GM20000 (cell line): ENCODE data around the gene TMTC3.
"Not testable (repeated sequence)": the region's sequence is repeated elsewhere in the genome, so short reads cannot be mapped to it uniquely, and the experiment has no call there.

Experiments used
- DNase-seq: peaks from one replicate; pipeline ENCODE4 v3.0.0; 2012; ENCODE audit warnings: low spot score
- TF ChIP-seq, protein P1 (sequence below): IDR thresholded peaks from 2 replicates; pipeline ENCODE4 v1.5.1; 2012; ENCODE audit warnings: mild to moderate bottlenecking, control low read depth; ENCODE audit errors: extremely low read depth, missing control alignments

Gene TMTC3

DNA sequence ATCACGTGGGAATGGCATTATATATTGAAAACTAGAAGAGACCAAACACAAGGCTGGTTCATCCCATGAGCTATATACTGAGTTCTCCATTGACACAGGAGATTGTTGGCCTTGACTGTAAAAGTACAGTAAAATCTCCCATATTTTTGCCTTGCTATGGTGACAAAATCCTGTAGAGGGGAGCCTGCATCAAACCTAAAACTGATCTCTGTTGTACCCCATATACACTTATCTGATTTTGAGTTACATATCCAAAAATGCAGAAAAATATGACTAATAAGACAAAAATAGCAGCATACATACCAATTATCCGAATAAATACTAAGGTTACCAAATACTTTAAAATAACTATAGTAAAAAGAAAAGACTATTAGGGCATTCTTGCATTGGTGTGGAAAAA, 60.4 kb downstream of the TMTC3 start:
- TF ChIP-seq, protein P1, sequence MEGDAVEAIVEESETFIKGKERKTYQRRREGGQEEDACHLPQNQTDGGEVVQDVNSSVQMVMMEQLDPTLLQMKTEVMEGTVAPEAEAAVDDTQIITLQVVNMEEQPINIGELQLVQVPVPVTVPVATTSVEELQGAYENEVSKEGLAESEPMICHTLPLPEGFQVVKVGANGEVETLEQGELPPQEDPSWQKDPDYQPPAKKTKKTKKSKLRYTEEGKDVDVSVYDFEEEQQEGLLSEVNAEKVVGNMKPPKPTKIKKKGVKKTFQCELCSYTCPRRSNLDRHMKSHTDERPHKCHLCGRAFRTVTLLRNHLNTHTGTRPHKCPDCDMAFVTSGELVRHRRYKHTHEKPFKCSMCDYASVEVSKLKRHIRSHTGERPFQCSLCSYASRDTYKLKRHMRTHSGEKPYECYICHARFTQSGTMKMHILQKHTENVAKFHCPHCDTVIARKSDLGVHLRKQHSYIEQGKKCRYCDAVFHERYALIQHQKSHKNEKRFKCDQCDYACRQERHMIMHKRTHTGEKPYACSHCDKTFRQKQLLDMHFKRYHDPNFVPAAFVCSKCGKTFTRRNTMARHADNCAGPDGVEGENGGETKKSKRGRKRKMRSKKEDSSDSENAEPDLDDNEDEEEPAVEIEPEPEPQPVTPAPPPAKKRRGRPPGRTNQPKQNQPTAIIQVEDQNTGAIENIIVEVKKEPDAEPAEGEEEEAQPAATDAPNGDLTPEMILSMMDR: no peak
- no peak for DNase-seq

DNA sequence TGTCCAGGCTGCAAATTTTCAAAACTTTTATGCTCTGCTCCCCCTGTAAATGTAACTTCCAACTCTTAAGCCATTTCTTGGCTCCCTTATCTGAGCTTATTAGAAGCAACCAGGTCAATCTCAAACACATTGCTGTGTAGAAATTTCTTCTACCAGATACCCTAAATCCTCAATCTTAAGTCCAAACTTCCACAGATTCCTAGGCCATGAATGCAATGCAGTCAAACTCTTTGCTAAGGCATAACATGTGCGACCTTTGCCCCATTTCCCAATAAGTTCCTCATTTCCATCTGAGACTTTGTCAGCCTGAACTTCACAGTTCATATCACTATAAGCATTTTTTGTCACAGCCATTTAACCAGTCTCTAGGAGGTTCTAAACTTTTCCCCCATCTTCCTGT, 64.5 kb downstream of the TMTC3 start:
- no peak for DNase-seq
- TF ChIP-seq, protein P1: no peak

DNA sequence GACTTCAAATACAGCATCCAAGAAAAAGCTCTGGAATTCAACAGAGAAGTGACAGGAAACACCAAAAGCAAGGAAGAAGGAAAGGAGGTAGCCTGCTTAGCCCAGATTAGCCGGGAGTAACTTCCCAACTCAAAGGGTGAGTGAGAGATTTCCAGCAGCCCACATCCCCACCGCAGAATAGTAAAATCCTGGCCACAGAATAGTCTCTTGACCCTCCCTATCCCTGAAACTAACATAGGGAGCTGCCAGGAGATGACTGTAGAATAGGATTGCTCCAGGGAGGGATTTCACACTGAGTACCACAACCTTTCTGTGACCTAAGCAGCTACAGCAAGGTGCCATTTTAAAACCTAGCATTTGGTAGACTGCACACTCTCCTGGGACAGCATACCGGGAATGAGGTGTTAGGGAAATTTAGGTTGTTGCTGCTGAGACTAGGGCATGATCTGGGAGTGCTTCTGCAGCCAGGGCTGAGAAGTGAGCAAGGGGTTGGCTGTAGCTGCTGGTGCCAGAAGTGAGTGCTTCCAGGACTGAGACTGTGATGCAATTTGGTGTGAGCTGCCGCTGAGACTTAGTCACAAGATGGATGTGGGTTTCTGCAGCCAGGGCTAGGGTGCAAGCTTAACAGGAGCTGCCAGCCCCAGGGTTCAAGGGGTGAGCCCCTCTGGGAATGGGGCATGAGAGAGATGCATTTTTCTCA, 66.0 kb downstream of the TMTC3 start:
- TF ChIP-seq, protein P1: no peak
- DNase-seq: no peak

DNA sequence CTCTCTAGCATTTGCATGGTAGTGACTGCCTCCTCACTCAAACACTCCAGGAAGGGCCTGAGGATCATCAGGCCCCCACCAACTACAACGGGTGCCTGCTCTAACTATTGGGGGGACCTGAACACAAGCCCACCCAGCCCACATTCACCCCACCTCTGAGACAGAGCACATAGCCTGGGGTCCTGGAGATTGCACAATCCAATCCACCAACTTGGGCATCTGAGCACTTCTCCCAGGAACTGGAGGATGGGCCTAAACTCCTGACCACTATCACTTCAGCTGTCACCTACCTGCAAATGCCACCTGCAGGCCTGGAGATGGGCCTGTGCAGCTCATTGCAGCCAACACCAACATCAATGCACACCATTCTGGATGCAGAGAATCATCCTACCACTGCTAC, 66.6 kb downstream of the TMTC3 start:
- TF ChIP-seq, protein P1: no peak
- no peak for DNase-seq

DNA sequence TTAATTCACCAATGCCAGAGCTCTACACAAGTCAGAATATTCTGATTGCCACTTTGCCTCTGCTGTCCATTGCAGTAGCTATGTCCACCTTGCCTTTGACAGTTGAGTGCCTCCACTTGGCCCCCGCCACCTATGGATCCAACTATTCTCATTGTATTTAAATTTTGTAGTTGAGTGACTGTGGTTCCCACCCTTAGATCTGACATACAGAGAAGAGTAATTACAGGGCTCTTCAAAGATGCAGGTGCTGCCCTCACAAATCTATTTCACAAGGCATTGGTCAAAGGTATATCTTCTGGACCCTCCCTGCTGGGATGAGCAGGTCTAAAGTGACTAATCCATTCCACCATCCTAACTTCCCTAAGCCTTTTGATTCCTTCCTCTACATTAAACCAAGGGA, 68.2 kb downstream of the TMTC3 start:
- DNase-seq: not testable (repeated sequence)

DNA sequence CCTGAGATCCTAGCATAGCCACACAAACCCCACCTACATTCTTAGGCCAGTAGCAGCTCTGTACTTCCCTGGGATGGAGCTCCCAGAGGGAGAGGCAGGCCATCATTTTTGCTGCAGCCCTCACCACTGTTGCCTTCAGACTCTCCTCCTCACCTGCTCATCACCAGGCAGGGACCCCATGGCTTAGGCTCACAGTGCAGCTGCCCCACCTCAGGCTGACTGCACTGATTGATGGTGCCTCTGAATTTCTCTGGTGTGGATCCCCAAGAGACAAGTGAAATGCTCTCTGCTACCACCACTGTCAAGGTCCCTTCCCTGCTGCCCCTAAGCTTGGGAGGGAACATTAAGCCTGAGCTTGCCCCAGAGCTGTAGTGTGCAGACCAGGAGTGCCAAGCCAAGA, 76.2 kb downstream of the TMTC3 start:
- no peak for DNase-seq
- TF ChIP-seq, protein P1: no peak

DNA sequence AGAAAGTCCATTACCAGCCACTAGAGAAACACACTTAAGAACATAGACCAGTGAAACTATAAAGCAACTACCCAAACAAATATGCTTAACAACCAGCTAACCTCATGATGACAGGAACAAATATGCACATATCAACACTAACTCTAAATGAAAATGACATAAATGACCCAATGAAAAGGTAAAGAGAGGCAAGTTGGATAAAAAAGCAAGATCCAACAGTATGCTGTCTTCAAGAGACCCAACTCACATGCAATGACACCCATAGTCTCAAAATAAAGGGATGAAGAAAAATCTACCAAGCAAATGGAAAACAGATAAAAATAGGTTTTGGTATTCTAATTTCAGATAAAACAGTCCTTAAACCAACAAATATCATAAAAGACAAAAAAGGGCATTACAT, 77.8 kb downstream of the TMTC3 start:
- TF ChIP-seq, protein P1: no peak
- DNase-seq: no peak

DNA sequence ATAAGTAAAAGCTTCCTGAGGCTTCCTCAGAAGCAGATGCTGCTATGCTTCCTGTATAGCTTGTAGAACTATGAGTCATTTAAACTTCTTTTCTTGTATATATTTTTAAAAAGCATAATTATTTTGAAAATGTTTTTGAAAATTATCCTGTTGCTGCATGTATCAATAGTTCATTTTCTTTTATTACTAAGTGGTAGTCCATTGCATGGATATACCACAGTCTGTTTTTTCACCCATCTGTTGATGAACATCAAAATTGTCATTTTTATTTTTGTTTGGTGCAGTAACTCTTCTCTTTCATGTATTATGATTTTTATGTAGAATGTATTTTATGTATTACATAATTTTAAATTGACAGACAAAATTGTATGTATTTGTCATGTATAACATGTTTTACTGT, 81.4 kb downstream of the TMTC3 start:
- DNase-seq: no peak
- TF ChIP-seq, protein P1: no peak
